Colonic mucosa (tissue), 4 donors: Measurements from ENCODE around the gene CMKLR1. TPM values are rescaled to one million over a fixed set of nuclear protein-coding genes. Genes with fewer than 3 reads are reported as not detected.

Source experiments
- DNase-seq: peaks from one replicate; pipeline ENCODE4 v3.0.0-alpha.2; 2020
- H3K27ac ChIP-seq: fragments of 200-600 bp; one replicate; pipeline ENCODE4 v1.8.0; 2021
- H3K27me3 ChIP-seq: fragments of 200-600 bp; one replicate; pipeline ENCODE4 v1.8.0; 2021
- H3K36me3 ChIP-seq: fragments of 200-600 bp; one replicate; pipeline ENCODE4 v1.8.0; 2021
- H3K4me1 ChIP-seq: fragments of 200-600 bp; one replicate; pipeline ENCODE4 v1.8.0; 2021; ENCODE audit warnings: mild to moderate bottlenecking
- H3K4me3 ChIP-seq: fragments of 200-600 bp; one replicate; pipeline ENCODE4 v1.8.0; 2021
- H3K9ac ChIP-seq, 2 donors: one replicate each; pipeline ENCODE4 v1.7.0; 2013; ENCODE audit warnings: control low read depth in 2 of 2, low read depth in 2 of 2, low read length in 2 of 2
- H3K9me3 ChIP-seq: fragments of 200-600 bp; one replicate; pipeline ENCODE4 v1.8.0; 2021
- intact Hi-C: fragments of 100-400 bp; cut with DNase I; formaldehyde crosslinking; loops from one replicate; pipeline ENCODE4 v1.14.1; 2022
- total RNA-seq, 2 donors: library from RNA; stranded (reverse); fragmentation: NEBNext Ultra II Directional in 1 of 2; extraction: Animal tissue kit (Norgen Biotek cat#: 25700) in 1 of 2; gene quantifications; one replicate each; pipeline ENCODE4 v1.2.1, GENCODE V29; 2021
- TF ChIP-seq, protein P1 (sequence below): fragments of 200-600 bp; IDR thresholded peaks from one replicate; pipeline ENCODE4 v1.8.0; 2022; ENCODE audit warnings: antibody characterized with exemption, mild to moderate bottlenecking
- donor health status: healthy.
- donor health status: DM: no; HTN: no; CAD: no.
- donor health status: DM: no; HTN: no; CAD: no.

The CMKLR1 gene
- total RNA-seq, 2 donors from 2014 or later: 3.0 to 4.9 TPM

DNA sequence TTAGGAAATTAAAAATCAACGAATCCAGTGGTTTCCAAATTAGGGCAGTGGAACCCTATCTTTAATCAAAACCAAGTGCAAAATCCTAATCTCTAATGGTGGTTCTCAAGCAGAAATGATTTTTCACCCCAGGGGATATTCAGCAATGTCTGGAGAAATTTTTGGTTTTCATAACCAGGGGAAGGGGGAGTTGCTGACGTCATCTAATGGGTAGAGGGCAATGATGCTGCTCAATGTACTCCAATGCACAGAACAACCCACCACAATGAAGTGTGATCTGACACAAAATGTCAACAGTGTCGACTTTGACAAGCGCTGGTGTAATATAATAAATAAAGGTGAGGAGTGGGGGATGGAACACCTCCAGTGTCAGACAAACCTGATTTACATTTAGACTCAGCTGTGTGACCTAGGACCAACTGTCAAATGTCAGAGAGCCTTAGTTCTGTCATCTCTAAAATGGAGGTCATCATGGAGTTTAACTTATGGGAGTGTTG is 81.5 kb downstream of the CMKLR1 start:
- Histone ChIP-seq H3K4me3 (no peak overlapping the region), H3K9ac (no peak overlapping the region), H3K27ac (no peak overlapping the region), H3K9me3 (no peaks in the 10 kb centered on the region), H3K4me1 (no peaks in the 10 kb centered on the region), H3K27me3 (no peaks in the 10 kb centered on the region), H3K36me3 (no peaks in the 10 kb centered on the region)
- no peak for DNase-seq
- TF ChIP-seq, protein P1, sequence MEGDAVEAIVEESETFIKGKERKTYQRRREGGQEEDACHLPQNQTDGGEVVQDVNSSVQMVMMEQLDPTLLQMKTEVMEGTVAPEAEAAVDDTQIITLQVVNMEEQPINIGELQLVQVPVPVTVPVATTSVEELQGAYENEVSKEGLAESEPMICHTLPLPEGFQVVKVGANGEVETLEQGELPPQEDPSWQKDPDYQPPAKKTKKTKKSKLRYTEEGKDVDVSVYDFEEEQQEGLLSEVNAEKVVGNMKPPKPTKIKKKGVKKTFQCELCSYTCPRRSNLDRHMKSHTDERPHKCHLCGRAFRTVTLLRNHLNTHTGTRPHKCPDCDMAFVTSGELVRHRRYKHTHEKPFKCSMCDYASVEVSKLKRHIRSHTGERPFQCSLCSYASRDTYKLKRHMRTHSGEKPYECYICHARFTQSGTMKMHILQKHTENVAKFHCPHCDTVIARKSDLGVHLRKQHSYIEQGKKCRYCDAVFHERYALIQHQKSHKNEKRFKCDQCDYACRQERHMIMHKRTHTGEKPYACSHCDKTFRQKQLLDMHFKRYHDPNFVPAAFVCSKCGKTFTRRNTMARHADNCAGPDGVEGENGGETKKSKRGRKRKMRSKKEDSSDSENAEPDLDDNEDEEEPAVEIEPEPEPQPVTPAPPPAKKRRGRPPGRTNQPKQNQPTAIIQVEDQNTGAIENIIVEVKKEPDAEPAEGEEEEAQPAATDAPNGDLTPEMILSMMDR: no peak
- intact Hi-C loops: no loop called here

DNA sequence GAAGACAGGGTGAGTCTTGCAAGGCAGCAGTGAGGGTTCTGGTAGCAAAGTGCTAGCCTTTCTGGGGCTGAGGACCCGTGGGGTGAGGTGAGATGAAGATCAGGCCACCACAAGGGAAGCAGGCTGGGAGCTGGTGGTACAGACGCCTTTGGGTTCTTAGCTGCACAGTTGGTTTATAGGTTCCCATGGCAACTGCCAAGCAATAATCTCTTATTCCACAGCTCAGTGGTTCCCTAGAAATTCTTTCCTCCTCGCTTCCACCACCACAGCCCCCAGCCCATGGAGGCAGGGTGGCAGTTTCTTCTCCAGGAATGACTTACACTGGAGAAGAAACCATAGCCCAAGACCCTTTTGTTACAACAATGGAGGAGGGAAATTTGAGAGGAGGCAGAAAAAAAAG is 82.1 kb downstream of the CMKLR1 start:
- no peaks in the 10 kb centered on the region for H3K9me3 ChIP-seq
- H3K36me3 ChIP-seq: no peaks in the 10 kb centered on the region
- no peak overlapping the region for H3K9ac ChIP-seq
- TF ChIP-seq, protein P1: no peak
- no peak overlapping the region for H3K4me3 ChIP-seq
- no peak for DNase-seq
- H3K27ac ChIP-seq: no peak overlapping the region
- H3K4me1 ChIP-seq: no peaks in the 10 kb centered on the region
- no peaks in the 10 kb centered on the region for H3K27me3 ChIP-seq
- intact Hi-C loops: no loop called here

DNA sequence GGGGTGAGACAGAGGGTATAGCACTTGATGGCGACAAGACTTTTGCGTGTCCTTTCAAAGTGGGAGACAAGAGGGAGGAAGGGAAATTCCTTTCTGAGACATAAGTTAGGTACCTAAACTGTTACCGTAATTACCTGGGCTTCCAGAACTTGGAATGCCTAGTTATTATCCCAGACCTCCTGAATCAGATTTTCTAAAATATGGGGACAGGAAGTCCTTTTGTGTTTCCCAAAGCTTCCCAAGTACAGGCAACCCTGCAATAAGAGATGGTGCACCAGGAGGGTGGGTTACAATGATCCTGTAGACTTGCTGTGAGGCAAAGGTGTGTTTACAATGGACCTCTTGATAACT is 83.9 kb downstream of the CMKLR1 start:
- Histone ChIP-seq H3K27me3 (no peaks in the 10 kb centered on the region), H3K4me3 (no peak overlapping the region), H3K9ac (no peak overlapping the region), H3K9me3 (no peaks in the 10 kb centered on the region), H3K36me3 (no peaks in the 10 kb centered on the region), H3K27ac (no peak overlapping the region), H3K4me1 (no peaks in the 10 kb centered on the region)
- TF ChIP-seq, protein P1: no peak
- intact Hi-C loops: no loop called here
- no peak for DNase-seq

DNA sequence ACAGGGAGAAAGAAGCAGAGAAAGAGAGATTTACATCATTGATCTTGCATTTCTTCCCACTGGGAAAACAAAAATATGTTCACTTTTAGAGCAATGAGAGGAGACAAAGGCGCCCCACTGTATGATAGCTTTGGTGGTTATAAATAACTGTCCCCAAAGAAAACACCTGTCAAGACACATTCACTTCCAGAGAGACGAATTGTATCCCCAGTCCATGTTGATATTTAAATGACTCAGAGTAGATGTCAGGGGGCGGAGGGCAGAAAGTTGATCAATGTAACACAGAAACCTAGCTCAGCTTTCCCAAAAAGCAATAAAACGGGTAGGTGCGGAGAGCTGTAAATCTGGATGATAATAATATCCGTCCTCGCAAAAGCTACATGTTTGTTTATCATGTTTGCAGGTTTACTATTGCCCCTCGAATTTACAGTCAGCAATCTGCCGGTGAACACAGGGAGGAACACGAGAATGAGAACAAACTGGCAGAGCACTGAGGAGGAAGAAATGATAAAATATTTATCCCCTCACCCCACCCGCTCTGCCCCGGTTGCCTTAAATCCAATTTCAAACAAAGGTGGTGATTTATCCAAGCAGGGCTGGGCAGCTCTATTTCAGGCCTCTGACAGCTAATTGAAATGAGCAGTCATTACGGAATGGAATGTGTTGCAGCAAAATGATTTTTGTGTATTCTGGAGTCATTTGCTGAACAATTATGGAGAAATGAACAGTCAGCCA is 84.4 kb downstream of the CMKLR1 start:
- H3K4me3 ChIP-seq: no peak overlapping the region
- intact Hi-C loops: no loop called here
- H3K4me1 ChIP-seq: no peaks in the 10 kb centered on the region
- no peaks in the 10 kb centered on the region for H3K36me3 ChIP-seq
- no peaks in the 10 kb centered on the region for H3K9me3 ChIP-seq
- no peak for DNase-seq
- no peak overlapping the region for H3K9ac ChIP-seq
- H3K27ac ChIP-seq: no peak overlapping the region
- TF ChIP-seq, protein P1: no peak
- H3K27me3 ChIP-seq: no peaks in the 10 kb centered on the region

DNA sequence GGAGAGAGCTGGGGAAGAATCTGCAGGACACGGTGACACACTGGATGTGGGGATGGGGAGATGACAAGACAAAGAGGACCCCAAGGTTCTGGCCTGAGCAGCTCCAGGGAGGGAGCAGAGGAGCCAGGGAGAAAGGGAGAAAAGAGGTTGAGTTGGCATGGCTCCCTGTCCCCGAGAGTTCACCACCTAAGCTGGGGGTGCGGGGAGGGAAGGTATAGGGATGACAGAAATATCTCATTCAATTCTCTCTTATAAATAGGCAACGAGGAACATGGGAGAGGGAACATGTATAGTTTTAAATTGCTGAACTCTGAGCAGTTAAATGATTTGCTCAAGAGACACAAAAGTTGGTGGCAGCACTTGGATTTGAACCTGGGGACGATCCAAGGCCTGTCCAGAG is 85.1 kb downstream of the CMKLR1 start:
- no peaks in the 10 kb centered on the region for H3K4me1 ChIP-seq
- H3K9me3 ChIP-seq: no peaks in the 10 kb centered on the region
- no peak overlapping the region for H3K27ac ChIP-seq
- intact Hi-C loops: no loop called here
- H3K27me3 ChIP-seq: no peaks in the 10 kb centered on the region
- no peaks in the 10 kb centered on the region for H3K36me3 ChIP-seq
- TF ChIP-seq, protein P1: no peak
- H3K4me3 ChIP-seq: no peak overlapping the region
- no peak for DNase-seq
- no peak overlapping the region for H3K9ac ChIP-seq
